ENCODE data around the gene ZFC3H1.

- TF ChIP-seq CTCF (IDR thresholded peaks at IDR 0.05), result no peak
- TF ChIP-seq POLR2A (IDR thresholded peaks at IDR 0.05), result no peak
Observed at GRCh38 chr12:71625476-71625875, 38.2 kb downstream of the ZFC3H1 start.

Measured in uterus (tissue), 2 donors.